ENCODE data around the gene AGTPBP1.

The AGTPBP1 gene

GRCh38 chr9:85676790-85677189 is 65.0 kb downstream of the AGTPBP1 start:
- Histone ChIP-seq H3K9me3 (no peaks in the 10 kb centered on the region), H3K4me3 (ENCODE audit: low read depth in 1 of 2, low read length in 1 of 2) (no peak overlapping the region), H3K27me3 (no peaks in the 10 kb centered on the region), H3K4me1 (ENCODE audit: control insufficient read depth in 1 of 2, insufficient read depth in 1 of 2, low read depth in 1 of 2, low read length in 1 of 2) (peaks cover 0 to under 1% of the 10 kb centered on the region in 2 experiments), H3K27ac (no peak overlapping the region), H3K36me3 (peaks cover 80% of the 10 kb centered on the region)
- no peak for TF ChIP-seq CTCF (IDR thresholded peaks at IDR 0.05)

- Histone ChIP-seq H3K27ac (no peak overlapping the region), H3K27me3 (no peaks in the 10 kb centered on the region), H3K9me3 (no peaks in the 10 kb centered on the region), H3K4me1 (ENCODE audit: control insufficient read depth in 1 of 2, insufficient read depth in 1 of 2, low read depth in 1 of 2, low read length in 1 of 2) (peaks cover 8 to 10% of the 10 kb centered on the region in 2 experiments), H3K4me3 (ENCODE audit: low read depth in 1 of 2, low read length in 1 of 2) (no peak overlapping the region), H3K36me3 (peaks cover 90% of the 10 kb centered on the region)
- TF ChIP-seq CTCF (IDR thresholded peaks at IDR 0.05): no peak
These were observed 74.4 kb downstream of the AGTPBP1 start for GRCh38 chr9:85667374-85667773.

DNA sequence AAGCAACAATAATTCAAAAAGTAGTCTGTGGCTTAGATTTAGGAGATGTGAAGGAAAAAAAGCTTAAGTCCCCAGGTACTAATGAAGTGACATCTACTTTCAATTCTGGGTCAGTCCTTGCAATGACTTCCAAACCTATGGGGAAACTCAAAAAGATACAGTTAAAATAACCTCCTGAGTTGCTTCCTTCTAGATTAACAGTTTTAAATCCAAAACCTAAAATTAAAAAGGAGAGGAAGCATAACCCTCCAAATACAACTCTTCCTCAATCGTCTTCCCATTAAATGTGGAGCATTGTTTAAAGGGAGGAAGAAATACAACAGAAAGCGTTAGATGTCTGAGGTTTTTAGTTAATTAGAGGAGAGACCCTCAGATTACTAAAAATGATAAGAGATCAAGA is 75.7 kb downstream of the AGTPBP1 start:
- H3K9me3 ChIP-seq: no peaks in the 10 kb centered on the region
- H3K4me1 ChIP-seq (ENCODE audit: control insufficient read depth in 1 of 2, insufficient read depth in 1 of 2, low read depth in 1 of 2, low read length in 1 of 2): peaks cover 5% of the 10 kb centered on the region in 2 experiments
- no peak overlapping the region for H3K4me3 ChIP-seq (ENCODE audit: low read depth in 1 of 2, low read length in 1 of 2)
- TF ChIP-seq CTCF (IDR thresholded peaks at IDR 0.05): no peak
- no peaks in the 10 kb centered on the region for H3K27me3 ChIP-seq
- H3K27ac ChIP-seq: no peak overlapping the region
- H3K36me3 ChIP-seq: peaks cover 85% of the 10 kb centered on the region

GRCh38 chr9:85662573-85662972 is 79.2 kb downstream of the AGTPBP1 start:
- H3K27ac ChIP-seq: peak overlapping the region; percentile 61
- no peaks in the 10 kb centered on the region for H3K27me3 ChIP-seq
- peaks cover 5% of the 10 kb centered on the region in 2 experiments for H3K4me1 ChIP-seq (ENCODE audit: control insufficient read depth in 1 of 2, insufficient read depth in 1 of 2, low read depth in 1 of 2, low read length in 1 of 2)
- TF ChIP-seq CTCF (IDR thresholded peaks at IDR 0.05): no peak
- no peak overlapping the region for H3K4me3 ChIP-seq (ENCODE audit: low read depth in 1 of 2, low read length in 1 of 2)
- peaks cover 57% of the 10 kb centered on the region for H3K36me3 ChIP-seq
- no peaks in the 10 kb centered on the region for H3K9me3 ChIP-seq

GRCh38 chr9:85658716-85659115 is 83.0 kb downstream of the AGTPBP1 start:
- Histone ChIP-seq H3K27ac (no peak overlapping the region), H3K4me3 (ENCODE audit: low read depth in 1 of 2, low read length in 1 of 2) (no peak overlapping the region), H3K36me3 (peaks cover 55% of the 10 kb centered on the region), H3K9me3 (no peaks in the 10 kb centered on the region), H3K4me1 (ENCODE audit: control insufficient read depth in 1 of 2, insufficient read depth in 1 of 2, low read depth in 1 of 2, low read length in 1 of 2) (peaks cover 5% of the 10 kb centered on the region in 2 experiments), H3K27me3 (no peaks in the 10 kb centered on the region)
- TF ChIP-seq CTCF (IDR thresholded peaks at IDR 0.05): no peak

- Histone ChIP-seq H3K27ac (no peak overlapping the region), H3K4me3 (ENCODE audit: low read depth in 1 of 2, low read length in 1 of 2) (no peak overlapping the region), H3K27me3 (no peaks in the 10 kb centered on the region), H3K9me3 (no peaks in the 10 kb centered on the region), H3K4me1 (ENCODE audit: control insufficient read depth in 1 of 2, insufficient read depth in 1 of 2, low read depth in 1 of 2, low read length in 1 of 2) (no peaks in the 10 kb centered on the region), H3K36me3 (peaks cover 89% of the 10 kb centered on the region)
- no peak for TF ChIP-seq CTCF (IDR thresholded peaks at IDR 0.05)
These were observed 88.6 kb downstream of the AGTPBP1 start for GRCh38 chr9:85653153-85653552.
